ENCODE data around the gene SFTPA2. TPM values are rescaled to one million over a fixed set of nuclear protein-coding genes. Genes with fewer than 3 reads are reported as not detected.
"Not testable (repeated sequence)": the region's sequence is repeated elsewhere in the genome, so short reads cannot be mapped to it uniquely, and the experiment has no call there.

Gene SFTPA2
- total RNA-seq, 2 donors from 2014 or later, result 0.19 to 2.6 TPM

- intact Hi-C loops (cut with DNase I), result loop anchor here in 1 of 2 donors (5.0 kb wide), 1 partner anchor 1110 kb away; no protein-coding TSS in a partner anchor
- peak; percentile 88 for DNase-seq (ENCODE audit: low spot score)
Measured at GRCh38 chr10:79562135-79562756, 2.0 kb upstream of the SFTPA2 start.

GRCh38 chr10:79561257-79561656, 1.1 kb upstream of the SFTPA2 start:
- intact Hi-C loops (cut with DNase I), result loop anchor here in 1 of 2 donors (5.0 kb wide), 1 partner anchor 1111 kb away; no protein-coding TSS in a partner anchor
- no peak for DNase-seq (ENCODE audit: low spot score)

- intact Hi-C loops (cut with DNase I), result loop anchor here in 1 of 2 donors (5.0 kb wide), 1 partner anchor 1113 kb away; no protein-coding TSS in a partner anchor
- no peak for DNase-seq (ENCODE audit: low spot score)
Measured at GRCh38 chr10:79559726-79560125, 481 bp downstream of the SFTPA2 start.

GRCh38 chr10:79556961-79557360, 3.2 kb downstream of the SFTPA2 start:
- DNase-seq (ENCODE audit: low spot score); intact Hi-C loops (cut with DNase I): not testable (repeated sequence)

- intact Hi-C loops (cut with DNase I), result no loop called here
Measured at GRCh38 chr10:79555354-79556309, 4.6 kb downstream of the SFTPA2 start.

GRCh38 chr10:79552143-79552542, 8.1 kb downstream of the SFTPA2 start:
- intact Hi-C loops (cut with DNase I), result no loop called here
- no peak for DNase-seq (ENCODE audit: low spot score)

More at GRCh38 chr10:79555354-79556309, 4.6 kb downstream of the SFTPA2 start:
- DNase-seq (ENCODE audit: low spot score), result no peak

- intact Hi-C loops (cut with DNase I), result no loop called here
- no peak for DNase-seq (ENCODE audit: low spot score)
Measured at GRCh38 chr10:79547973-79548372, 12.2 kb downstream of the SFTPA2 start.

- intact Hi-C loops (cut with DNase I); DNase-seq (ENCODE audit: low spot score): not testable (repeated sequence)
Measured at GRCh38 chr10:79547128-79547527, 13.1 kb downstream of the SFTPA2 start.

GRCh38 chr10:79544926-79545659, 15.1 kb downstream of the SFTPA2 start:
- intact Hi-C loops (cut with DNase I); DNase-seq (ENCODE audit: low spot score): not testable (repeated sequence)

GRCh38 chr10:79544408-79544807, 15.8 kb downstream of the SFTPA2 start:
- DNase-seq (ENCODE audit: low spot score); intact Hi-C loops (cut with DNase I): not testable (repeated sequence)

- intact Hi-C loops (cut with DNase I), result no loop called here
- DNase-seq (ENCODE audit: low spot score), result no peak
Measured at GRCh38 chr10:79542626-79543025, 17.6 kb downstream of the SFTPA2 start.

GRCh38 chr10:79540930-79541329, 19.3 kb downstream of the SFTPA2 start:
- intact Hi-C loops (cut with DNase I), result not testable (repeated sequence)

GRCh38 chr10:79538311-79538710, 21.9 kb downstream of the SFTPA2 start:
- DNase-seq (ENCODE audit: low spot score), result not testable (repeated sequence)

More at GRCh38 chr10:79540930-79541329, 19.3 kb downstream of the SFTPA2 start:
- not testable (repeated sequence) for DNase-seq (ENCODE audit: low spot score)

GRCh38 chr10:79533903-79534175, 26.4 kb downstream of the SFTPA2 start:
- DNase-seq (ENCODE audit: low spot score); intact Hi-C loops (cut with DNase I): not testable (repeated sequence)

More at GRCh38 chr10:79538311-79538710, 21.9 kb downstream of the SFTPA2 start:
- intact Hi-C loops (cut with DNase I), result not testable (repeated sequence)

GRCh38 chr10:79533142-79533902, 26.9 kb downstream of the SFTPA2 start:
- intact Hi-C loops (cut with DNase I); DNase-seq (ENCODE audit: low spot score): not testable (repeated sequence)

GRCh38 chr10:79528261-79528660, 31.9 kb downstream of the SFTPA2 start:
- intact Hi-C loops (cut with DNase I); DNase-seq (ENCODE audit: low spot score): not testable (repeated sequence)

GRCh38 chr10:79525049-79525710, 35.0 kb downstream of the SFTPA2 start:
- intact Hi-C loops (cut with DNase I); DNase-seq (ENCODE audit: low spot score): not testable (repeated sequence)
